Skin of body (tissue), 2 donors: Measurements from ENCODE around the gene C1QTNF8. TPM values are rescaled to one million over a fixed set of nuclear protein-coding genes. Genes with fewer than 3 reads are reported as not detected.
"Not testable (repeated sequence)": the region's sequence is repeated elsewhere in the genome, so short reads cannot be mapped to it uniquely, and the experiment has no call there.

Source experiments
- DNase-seq: peaks from one replicate; lab custom pipeline; 2025; lab: John Stamatoyannopoulos, UW
- total RNA-seq: library from RNA; depleted of rRNA; stranded (reverse); fragments of >200 nt; gene quantifications from one replicate; pipeline ENCODE4 v1.2.3, GENCODE V29; 2014

The C1QTNF8 gene
- total RNA-seq, 1 donor from 2014 or later: not detected

DNA sequence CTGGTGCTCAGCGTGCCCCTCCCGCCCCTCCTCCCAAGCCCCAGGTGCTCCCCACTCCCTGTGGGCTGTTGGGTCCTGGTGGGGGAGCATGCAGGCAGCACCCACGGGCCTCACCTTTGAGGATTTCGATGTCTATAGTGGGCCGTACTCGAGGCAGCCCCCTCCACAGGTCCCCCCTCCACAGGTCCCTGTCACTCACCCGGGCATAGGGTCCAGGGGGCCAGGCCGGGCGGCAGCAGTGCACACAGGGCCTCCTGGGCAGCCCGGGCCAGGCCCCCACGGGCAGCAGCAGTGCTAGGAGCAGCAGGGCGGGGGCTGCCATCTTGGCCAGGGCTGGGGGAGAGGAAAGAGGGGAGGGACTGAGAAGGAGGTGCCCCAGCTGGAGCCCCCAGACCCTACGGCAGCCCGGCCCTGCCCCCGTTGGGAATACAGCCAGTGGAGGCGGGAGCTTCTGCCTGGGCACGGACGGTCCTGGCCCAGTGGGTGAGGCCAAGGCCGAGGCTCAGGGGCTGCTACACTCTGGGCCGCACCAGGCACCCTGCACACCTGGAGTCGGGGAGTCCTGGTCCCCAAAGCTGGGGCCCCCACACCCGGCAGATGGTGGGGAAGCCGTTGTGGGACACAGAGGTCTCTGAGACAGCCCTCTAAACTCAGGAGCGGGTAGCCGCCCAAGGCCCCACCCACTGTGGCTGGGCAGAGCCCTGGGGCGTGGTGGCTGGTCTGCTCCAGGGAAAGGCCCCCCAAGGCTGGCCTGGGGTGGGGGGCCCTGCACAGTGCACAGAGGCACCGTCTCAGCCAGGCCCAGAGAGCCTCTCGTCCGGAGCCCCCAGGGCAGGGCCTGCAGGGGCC lies 1.2 kb downstream of the C1QTNF8 start:
- DNase-seq: no peak

DNA sequence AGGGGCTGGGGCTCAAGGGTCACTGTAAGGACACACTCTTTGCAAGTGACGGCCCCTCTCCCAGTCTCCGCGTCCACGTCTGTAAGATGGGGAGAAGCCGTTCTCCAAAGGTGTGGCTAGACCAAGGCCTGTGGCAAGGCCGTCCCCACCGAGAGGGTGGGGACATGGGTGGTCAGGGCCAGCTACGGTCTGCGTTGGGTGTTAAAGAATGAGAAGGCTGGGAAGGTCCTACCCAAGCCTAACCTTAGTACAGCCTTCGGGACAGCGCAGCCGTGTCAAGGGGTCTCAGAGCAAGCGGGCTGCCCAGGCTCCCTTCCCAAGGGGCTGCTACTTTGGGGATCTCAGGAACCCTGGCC lies 1.9 kb downstream of the C1QTNF8 start:
- DNase-seq: no peak

DNA sequence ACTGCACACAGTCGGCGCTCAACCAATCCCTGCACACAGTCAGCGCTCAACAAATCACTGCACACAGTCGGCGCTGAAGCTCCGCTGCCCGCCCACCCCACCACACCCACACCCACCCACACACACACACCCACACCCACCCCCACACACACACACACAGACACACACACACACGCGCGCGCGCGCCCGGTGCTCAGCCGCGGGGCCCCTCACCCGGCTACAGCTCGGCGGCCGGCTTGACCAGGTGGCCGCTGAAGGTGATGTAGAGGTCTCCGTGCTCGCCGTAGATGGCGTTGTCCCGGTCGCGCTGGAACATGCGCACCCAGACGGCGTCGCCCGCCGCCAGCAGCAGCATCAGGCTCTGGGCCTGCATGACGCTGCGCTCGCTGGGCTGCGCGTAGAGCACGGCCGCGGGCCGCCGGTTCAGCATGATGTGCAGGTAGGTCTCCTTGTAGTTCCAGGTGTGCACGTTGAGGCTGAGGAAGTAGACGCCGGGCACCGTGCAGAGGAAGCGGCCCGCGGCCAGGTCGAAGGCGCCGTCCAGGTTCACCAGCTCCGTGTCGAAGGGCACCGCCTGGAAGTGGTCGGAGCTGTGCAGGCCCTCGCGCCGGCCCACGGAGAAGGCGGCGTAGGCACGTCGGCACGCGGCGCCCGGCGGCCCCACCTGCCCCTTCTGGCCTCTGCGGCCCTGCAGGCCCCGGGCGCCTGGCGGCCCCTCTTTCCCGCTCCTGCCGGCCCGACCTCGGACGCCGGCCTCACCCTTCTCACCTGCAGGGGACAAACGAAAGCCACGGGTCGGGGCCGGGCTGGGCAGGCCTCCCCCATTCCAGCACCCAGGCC lies 2.5 kb downstream of the C1QTNF8 start:
- DNase-seq: no peak

DNA sequence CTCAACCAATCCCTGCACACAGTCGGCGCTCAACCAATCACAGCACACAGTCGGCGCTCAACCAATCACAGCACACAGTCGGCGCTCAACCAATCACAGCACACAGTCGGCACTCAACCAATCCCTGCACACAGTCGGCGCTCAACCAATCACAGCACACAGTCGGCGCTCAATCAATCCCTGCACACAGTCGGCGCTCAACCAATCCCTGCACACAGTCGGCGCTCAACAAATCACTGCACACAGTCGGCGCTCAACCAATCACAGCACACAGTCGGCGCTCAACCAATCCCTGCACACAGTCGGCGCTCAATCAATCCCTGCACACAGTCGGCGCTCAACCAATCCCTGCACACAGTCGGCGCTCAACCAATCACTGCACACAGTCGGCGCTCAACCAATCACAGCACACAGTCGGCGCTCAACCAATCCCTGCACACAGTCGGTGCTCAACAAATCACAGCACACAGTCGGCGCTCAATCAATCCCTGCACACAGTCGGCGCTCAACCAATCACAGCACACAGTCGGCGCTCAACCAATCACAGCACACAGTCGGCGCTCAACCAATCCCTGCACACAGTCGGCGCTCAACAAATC lies 3.3 kb downstream of the C1QTNF8 start:
- not testable (repeated sequence) for DNase-seq

DNA sequence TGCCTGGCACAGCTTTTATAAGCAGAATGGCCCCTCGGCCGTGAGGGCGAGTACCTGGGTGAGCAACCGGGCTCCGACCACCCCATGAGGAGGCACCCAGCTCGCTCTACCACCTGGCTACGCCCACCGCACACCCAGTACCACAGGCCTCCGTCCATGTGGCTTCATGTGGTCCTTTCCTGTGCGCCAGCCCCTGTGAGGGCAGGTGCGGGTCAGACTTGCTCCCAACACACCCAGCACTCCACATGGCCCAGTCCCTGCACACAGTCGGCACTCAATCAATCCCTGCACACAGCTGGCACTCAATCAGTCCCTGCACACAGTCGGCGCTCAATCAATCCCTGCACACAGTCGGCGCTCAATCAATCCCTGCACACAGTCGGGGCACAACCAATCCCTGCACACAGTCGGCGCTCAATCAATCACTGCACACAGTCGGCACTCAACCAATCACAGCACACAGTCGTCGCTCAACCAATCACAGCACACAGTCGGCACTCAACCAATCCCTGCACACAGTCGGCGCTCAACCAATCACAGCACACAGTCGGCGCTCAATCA lies 4.0 kb downstream of the C1QTNF8 start:
- no peak for DNase-seq

DNA sequence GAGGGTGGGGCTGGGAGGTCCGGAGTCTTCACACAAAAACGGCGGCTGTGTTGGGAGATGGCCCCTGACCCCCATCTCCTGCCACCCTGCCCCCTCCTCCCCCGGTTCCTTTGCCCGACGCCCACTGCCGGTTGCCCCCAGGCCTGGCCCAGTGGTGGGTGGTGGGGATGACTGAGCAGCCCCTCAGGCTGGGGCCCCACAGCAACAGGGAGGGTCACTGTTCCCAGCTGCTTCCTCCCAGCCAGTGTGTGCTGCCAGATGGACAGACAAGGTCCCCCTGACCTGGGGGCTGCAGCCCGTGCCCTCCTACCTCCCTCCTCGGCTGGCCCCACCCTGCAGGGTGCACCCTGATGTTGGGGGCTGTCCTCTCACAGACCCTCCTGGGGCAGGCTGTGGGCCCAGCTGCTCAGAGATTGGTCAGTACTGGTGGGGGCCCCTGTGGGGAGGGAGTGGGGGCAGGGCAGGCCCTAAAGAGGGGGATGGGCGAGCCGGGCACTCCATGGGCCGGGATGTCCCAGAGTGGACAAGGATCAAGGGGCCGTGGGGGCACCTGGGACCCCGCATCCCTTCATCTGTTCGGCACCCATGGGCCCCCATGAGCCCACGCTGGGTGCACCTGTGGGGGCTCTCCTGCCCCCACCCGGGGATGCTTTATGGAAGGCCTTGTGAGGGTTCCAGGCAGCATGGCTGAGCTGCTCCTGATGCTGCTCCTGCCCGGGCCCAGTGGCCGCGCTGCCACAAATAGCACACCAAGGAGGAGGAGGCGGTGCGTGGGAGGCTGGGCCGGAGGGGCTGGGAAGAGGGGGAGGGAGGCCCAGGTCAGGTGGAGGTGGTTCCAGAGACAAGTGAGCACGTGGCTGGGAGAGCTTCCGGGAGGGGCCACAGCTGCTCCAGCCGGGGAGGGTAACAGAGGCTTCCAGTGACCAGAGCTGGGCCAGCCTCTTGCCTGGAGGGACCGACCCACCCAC lies 5.1 kb downstream of the C1QTNF8 start:
- no peak for DNase-seq

DNA sequence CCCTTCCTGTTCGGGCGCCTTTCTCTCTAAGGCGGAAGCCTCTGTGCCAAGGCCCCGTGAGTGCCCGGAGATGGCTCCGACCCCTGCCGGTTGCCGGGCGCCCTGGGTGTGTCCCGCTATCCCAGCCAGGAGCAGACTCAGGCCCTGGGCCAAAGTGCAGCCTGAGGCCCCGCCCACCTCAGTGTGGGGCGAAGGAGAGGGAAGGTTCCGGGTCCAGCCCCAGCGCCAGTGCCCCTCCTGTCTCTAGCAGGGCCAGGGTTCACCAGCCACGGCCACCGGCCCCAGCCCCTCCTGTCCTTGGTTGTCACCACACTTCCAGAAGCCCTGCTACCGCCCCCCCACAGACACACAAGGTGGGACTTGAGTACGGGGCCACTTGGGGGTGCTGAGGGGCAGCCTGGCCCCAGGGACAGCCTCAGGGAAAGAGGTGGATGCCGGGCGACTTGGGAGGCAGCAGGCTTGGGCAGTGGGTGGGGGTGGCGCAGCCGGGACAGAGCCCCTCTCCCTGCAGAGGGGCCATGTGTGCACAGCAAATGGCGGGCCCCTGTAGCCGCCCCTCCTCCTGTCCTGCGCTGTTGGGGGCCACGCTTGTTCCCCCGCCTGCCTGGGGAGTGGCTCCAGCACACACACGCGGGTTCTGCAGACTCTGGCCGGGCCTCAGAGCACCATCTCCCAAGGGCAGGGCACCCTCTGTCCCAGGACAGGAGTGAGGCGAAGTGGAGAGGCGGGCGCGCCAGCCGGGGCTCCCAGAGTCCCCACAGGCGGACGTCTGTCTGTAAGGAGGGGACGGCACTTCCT lies 6.0 kb downstream of the C1QTNF8 start:
- no peak for DNase-seq

DNA sequence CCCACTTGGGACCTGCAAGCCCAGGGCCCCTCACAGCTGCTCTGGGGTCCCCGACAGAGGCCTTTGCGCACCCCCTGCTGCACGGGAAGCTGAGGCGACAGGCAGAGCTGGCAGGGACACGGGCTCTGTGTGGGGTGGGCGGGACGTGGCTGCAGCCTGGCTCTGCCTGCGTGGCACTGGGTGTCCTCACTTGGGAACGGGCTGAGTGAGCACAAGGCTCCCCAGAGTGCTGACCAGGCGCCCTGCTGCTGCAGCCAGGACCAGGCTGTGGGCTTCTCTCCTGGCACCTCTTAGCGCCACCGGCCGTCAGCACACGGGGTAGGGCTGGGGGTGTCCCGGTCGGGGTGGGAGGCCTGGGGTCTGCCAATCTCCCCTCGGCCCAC lies 6.6 kb downstream of the C1QTNF8 start:
- no peak for DNase-seq

DNA sequence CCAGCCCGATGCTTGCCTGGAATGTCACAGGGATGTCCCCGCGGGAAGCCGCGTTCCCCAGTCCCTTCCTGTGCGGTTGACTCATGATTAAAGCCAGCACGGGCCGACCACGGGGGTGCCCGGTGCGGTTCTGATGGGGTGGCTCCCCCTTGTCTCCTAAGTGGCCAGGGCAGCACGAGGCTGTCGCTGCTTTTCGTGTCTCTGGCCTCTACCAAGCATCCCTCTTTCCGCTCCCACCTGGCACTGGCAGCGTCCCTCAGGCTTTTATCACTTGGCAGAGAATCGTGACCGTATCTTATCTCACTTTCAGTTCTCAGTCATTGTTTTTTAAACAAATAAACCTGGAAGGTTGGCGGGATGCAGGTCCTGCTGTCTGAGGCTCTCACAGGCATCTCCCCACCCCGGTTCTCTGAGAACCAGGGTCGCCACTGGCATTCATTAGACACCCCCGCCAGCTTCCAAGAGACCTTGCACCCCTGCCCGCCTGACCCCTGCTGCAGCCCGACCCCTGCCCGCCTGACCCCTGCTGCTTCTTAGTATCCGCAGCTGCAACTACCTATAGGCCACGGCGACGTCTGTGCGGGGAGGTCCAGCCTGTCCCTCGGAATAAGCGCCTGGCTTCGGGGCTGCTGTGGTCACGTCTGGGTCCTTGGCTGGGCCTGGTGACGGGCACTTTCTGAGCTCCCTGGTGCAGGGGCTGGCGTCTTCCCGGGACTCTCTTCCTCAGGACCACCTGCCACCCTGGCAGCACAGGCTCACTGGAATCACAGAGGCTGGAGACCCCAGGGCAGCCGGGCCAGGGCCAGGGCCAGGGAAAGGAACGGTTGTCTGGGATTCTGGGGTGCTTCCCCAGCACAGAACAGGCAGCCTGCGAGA lies 7.5 kb downstream of the C1QTNF8 start:
- DNase-seq: no peak

DNA sequence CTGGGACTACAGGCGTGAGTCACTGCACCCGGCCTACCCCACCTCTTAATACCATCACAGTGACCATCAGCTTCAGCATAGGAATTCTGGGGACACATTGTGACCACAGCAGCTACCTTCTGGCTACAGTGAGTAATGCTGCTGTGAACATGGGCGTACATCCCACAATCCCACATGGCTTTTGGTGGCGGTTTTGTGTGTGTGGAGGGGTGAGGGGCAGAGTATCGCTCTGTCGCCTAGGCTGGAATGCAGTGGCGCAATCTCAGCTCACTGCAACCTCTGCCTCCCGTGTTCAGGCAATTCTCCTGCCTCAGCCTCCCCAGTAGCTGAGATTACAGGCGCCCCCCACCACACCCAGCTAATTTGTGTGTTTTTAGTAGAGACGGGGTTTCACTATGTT lies 9.6 kb downstream of the C1QTNF8 start:
- DNase-seq: not testable (repeated sequence)

DNA sequence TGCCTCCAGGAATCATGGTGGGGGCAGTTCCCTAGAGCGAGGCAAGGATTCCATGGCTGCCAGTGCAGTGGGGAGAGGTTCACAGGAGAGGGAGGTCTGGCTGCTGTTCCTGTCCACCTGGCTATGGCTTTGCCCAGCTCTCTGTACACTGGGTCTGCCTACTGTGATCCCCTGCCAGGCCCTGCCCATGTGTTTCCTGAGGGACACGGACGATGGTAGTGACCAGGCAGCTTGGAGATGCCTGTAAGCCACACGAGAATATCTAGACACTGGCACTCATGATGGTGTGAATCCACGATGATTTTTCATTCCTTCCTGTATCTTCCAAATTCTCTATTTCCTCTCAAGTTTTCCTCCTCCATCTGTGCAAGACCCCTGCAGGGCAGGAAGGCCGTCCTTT lies 11.1 kb downstream of the C1QTNF8 start:
- DNase-seq: no peak

DNA sequence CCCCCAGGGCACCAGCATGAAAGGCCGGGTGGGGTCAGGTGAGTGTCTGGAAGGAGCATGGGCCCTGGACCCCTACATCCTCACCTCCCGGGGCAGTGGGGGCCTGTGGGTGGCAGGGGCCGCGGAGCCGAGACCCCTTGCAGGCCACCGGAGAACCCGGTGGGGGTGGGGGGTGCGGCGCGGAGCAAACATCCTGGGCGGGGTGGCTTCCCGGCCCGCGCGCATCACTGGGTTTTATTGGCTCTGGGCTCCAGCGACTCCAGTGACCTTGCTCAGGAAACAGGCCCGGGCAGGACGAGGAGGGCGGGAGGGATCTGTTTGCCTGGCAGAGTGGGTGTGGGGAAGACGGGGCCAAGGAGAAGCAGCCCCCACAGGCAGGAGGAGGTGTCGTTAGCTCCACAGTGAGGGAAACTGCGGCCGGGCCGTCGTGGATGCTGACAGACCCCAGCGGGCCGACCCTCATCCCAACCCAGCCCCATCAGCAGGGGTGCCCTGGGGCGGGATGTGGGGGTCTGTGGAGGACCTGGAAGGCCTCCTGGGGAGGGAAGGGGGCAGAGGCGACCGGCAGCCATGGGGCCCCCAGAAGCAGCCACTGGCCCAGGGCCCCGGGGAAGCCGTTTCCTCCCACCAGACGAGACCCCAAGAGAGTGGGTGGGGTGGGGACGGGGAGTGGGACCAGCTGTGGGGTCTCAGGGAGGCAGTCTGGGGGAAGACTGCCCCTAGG lies 12.9 kb downstream of the C1QTNF8 start:
- no peak for DNase-seq

DNA sequence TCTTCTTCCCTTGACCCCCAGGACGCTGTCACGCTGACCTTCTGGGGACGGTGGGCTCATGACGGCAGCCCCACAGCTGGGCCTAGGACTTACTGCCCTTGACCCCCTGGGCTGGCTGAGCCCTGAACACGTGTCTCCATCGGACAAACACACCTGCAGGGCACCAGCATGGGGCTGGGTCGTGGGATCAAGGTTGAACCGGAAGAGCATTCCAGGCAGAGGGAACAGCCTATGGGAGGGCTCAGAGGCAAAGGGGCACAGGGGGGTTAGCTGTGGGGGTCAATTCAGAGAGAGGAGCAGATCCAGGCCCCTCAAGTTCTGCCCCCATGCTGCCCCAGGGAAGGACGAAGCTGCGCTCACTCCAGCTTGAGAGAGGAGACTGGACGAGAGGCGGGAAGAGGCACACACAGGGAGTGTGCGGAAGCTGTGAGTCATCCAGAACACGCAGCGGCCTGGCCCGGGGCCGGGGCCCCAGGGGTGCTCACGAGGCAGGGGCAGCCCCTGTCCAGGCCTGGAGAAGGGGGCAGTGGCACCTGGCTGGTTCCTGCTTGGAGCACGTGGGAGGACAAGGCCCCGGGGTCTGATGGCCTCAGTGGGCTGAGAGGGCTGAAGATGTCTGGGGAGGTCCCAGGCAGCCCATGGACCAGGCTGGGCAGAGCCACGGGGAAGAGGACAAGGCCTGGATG lies 13.6 kb downstream of the C1QTNF8 start:
- no peak for DNase-seq

DNA sequence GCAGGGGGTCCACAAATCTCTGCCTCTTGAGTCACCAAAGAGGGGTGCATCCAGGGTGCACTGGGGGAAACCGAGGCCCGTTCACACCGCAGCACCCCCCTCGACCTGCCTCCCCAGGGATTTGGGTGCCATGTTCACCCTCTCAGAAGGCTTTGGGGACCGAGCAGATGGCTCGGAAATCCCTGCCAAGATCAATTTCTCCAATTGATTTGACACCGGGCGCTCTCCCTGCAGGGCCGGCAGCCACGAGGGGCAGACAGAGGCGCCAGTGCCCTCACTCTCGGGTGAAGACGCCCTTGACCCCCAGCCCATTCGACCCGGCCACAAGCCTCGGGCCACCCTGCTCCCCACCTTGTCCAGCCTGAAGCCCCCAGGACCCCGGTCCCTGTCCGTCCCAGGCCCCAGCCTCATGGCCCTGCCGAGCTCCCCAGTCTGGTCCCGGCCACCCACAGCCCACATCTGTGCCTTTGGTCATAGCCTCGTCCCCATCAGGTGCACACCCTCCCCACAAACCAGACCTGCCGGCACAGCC lies 14.2 kb downstream of the C1QTNF8 start:
- no peak for DNase-seq

DNA sequence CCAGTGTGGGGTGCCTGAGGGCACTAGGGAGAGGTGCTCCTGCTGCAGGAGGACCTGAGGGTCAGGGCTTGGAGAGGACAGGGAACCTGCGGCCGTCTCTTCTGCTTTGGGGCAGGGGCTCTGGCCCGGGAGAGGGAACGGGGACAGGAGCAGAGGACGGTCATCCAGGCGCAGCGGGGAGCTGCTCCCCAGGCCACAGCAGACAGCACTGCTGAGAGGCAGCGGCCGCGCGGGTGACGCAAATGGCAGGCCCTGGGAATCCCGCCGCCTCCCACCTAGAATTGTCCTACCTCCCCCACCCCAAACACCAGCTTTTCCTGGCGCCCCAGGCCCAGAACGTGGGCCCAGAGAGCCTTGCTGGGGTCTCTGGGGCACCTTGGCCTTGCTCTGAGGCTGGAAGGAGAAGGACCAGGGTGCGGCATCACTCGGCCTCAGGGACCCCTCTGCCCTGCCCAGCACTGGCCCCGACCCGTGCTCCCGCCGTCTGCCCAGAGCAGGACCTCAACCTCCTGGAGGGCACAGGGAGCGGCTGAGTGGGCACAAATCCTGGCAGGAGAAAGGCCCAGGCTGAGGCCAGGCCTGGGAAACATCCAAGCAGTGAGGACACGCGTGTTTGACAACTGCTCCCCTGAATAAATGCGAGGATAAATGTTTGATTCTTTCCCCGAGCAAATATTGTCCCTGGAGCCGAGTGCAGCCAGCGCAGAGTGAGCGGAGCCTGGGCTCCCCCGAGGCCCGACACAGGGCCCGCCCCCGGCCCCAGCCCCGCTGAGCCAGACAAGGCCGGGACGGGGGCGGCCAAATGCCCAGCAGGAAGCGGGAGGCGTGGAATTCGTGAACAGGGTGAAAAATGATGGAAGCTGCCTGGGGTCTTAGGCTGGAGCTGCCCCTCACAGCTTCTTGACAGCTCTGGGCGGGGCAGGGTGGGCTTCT lies 15.0 kb downstream of the C1QTNF8 start:
- DNase-seq: no peak

DNA sequence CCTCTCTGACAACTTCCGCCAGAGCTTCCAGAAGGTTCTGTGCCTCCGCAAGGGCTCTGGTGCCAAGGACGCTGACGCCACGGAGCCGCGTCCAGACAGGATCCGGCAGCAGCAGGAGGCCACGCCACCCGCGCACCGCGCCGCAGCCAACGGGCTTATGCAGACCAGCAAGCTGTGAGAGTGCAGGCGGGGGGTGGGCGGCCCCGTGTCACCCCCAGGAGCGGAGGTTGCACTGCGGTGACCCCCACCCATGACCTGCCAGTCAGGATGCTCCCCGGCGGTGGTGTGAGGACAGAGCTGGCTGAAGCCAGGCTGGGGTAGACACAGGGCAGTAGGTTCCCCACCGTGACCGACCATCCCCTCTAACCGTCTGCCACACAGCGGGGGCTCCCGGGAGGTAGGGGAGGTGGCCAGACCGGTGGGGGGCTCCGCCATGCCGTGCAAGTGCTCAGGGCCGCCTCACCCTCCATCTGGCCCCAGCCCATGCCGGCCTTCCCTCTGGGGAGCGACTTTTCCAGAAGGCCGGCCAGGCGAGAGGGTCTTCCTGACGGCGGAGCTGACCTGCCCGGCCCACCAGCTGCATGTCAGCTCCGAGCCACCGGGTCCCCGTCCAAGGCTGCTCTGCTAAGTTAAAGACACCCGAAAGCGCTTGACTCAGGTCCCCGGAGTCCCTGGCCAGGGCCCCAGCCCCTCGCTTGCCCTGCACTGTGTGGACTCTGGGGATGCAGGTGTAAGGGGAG lies 16.1 kb downstream of the C1QTNF8 start:
- DNase-seq: no peak
